ENCODE results near the gene DNM3.

Gene DNM3

GRCh38 chr1:172420385-172420784, 579.1 kb downstream of the DNM3 start, which contains the start of gene C1orf105:
TSS of gene C1orf105 (plus strand) at chr1:172420685. CDS start at chr1:172420886, 201 bp downstream.
- Histone ChIP-seq H3K36me3 (no peaks in the 10 kb centered on the region), H3K9me3 (no peaks in the 10 kb centered on the region), H3K27ac (no peak within 1 kb of the TSS), H3K4me3 (ENCODE audit: low read depth in 1 of 2, low read length in 1 of 2) (no peak within 1 kb of the TSS), H3K27me3 (no peaks in the 10 kb centered on the region), H3K4me1 (ENCODE audit: control insufficient read depth in 1 of 2, insufficient read depth in 1 of 2, low read depth in 1 of 2, low read length in 1 of 2) (no peaks in the 10 kb centered on the region)
- TF ChIP-seq CTCF (IDR thresholded peaks at IDR 0.05) = no peak

- H3K4me1 ChIP-seq (ENCODE audit: control insufficient read depth in 1 of 2, insufficient read depth in 1 of 2, low read depth in 1 of 2, low read length in 1 of 2) = no peaks in the 10 kb centered on the region
- no peak overlapping the region for H3K27ac ChIP-seq
- H3K9me3 ChIP-seq = no peaks in the 10 kb centered on the region
- no peaks in the 10 kb centered on the region for H3K36me3 ChIP-seq
- no peak overlapping the region for H3K4me3 ChIP-seq (ENCODE audit: low read depth in 1 of 2, low read length in 1 of 2)
- TF ChIP-seq CTCF (IDR thresholded peaks at IDR 0.05) = no peak
- H3K27me3 ChIP-seq = no peaks in the 10 kb centered on the region
Measured at GRCh38 chr1:172421974-172422604, 580.8 kb downstream of the DNM3 start.

- no peaks in the 10 kb centered on the region for H3K27me3 ChIP-seq
- H3K4me1 ChIP-seq (ENCODE audit: control insufficient read depth in 1 of 2, insufficient read depth in 1 of 2, low read depth in 1 of 2, low read length in 1 of 2) = no peaks in the 10 kb centered on the region
- H3K36me3 ChIP-seq = no peaks in the 10 kb centered on the region
- no peak overlapping the region for H3K4me3 ChIP-seq (ENCODE audit: low read depth in 1 of 2, low read length in 1 of 2)
- H3K9me3 ChIP-seq = no peaks in the 10 kb centered on the region
- H3K27ac ChIP-seq = no peak overlapping the region
- TF ChIP-seq CTCF (IDR thresholded peaks at IDR 0.05) = no peak
Measured at GRCh38 chr1:172423336-172423735, 582.0 kb downstream of the DNM3 start.

- H3K27me3 ChIP-seq = no peaks in the 10 kb centered on the region
- H3K4me3 ChIP-seq (ENCODE audit: low read depth in 1 of 2, low read length in 1 of 2) = no peak overlapping the region
- no peak for TF ChIP-seq CTCF (IDR thresholded peaks at IDR 0.05)
- H3K36me3 ChIP-seq = no peaks in the 10 kb centered on the region
- H3K27ac ChIP-seq = no peak overlapping the region
- no peaks in the 10 kb centered on the region for H3K9me3 ChIP-seq
- H3K4me1 ChIP-seq (ENCODE audit: control insufficient read depth in 1 of 2, insufficient read depth in 1 of 2, low read depth in 1 of 2, low read length in 1 of 2) = no peaks in the 10 kb centered on the region
Measured at GRCh38 chr1:172425339-172425738, 584.0 kb downstream of the DNM3 start.

- Histone ChIP-seq H3K4me1 (ENCODE audit: control insufficient read depth in 1 of 2, insufficient read depth in 1 of 2, low read depth in 1 of 2, low read length in 1 of 2) (no peaks in the 10 kb centered on the region), H3K27ac (no peak overlapping the region), H3K9me3 (no peaks in the 10 kb centered on the region), H3K4me3 (ENCODE audit: low read depth in 1 of 2, low read length in 1 of 2) (no peak overlapping the region), H3K27me3 (no peaks in the 10 kb centered on the region), H3K36me3 (peaks cover 5% of the 10 kb centered on the region)
- no peak for TF ChIP-seq CTCF (IDR thresholded peaks at IDR 0.05)
Measured at GRCh38 chr1:172427191-172427590, 585.9 kb downstream of the DNM3 start.

Measured in neutrophil (primary cell).